Calu3 (cell line): ENCODE results near the gene DEXI. TPM values are rescaled to one million over a fixed set of nuclear protein-coding genes. Genes with fewer than 3 reads are reported as not detected.

Experiments
- BruUV-seq: library from RNA; stranded (reverse); fragments of 400-500 nt; replicated peaks from 2 replicates; lab custom pipeline; 2021; lab: Mats Ljungman, UMichigan
- CTCF ChIA-PET: fragments of 300-600 bp; sonication (Branson Sonifier 250); formaldehyde crosslinking; loops from one replicate; lab custom pipeline; 2022; ENCODE audit warnings: antibody characterized with exemption; lab: Charles Lee
- DNase-seq: peaks from one replicate; pipeline ENCODE4 v3.0.0; 2022
- H3K27ac Mint-ChIP-seq: one replicate; pipeline ENCODE4 v1.8.0; 2022; ENCODE audit warnings: mixed read lengths; ENCODE audit not compliant: unreplicated experiment
- H3K27me3 Mint-ChIP-seq: one replicate; pipeline ENCODE4 v1.8.0; 2022; ENCODE audit warnings: mixed read lengths; ENCODE audit not compliant: unreplicated experiment
- H3K36me3 Mint-ChIP-seq: one replicate; pipeline ENCODE4 v1.8.0; 2022; ENCODE audit warnings: mild to moderate bottlenecking, moderate library complexity, mixed read lengths; ENCODE audit not compliant: insufficient read depth, unreplicated experiment
- H3K4me1 Mint-ChIP-seq: one replicate; pipeline ENCODE4 v1.8.0; 2022; ENCODE audit warnings: mild to moderate bottlenecking, low read depth, mixed read lengths; ENCODE audit not compliant: unreplicated experiment
- H3K4me3 Mint-ChIP-seq: one replicate; pipeline ENCODE4 v1.8.0; 2022; ENCODE audit warnings: mild to moderate bottlenecking, low read depth, moderate library complexity, mixed read lengths; ENCODE audit not compliant: unreplicated experiment
- H3K9me3 Mint-ChIP-seq: one replicate; pipeline ENCODE4 v1.8.0; 2022; ENCODE audit warnings: low read depth, mixed read lengths; ENCODE audit not compliant: unreplicated experiment
- intact Hi-C: fragments of 100-400 bp; cut with micrococcal nuclease; formaldehyde crosslinking; loops from one replicate; pipeline ENCODE4 v1.10.0; 2022; ENCODE audit not compliant: unreplicated experiment
- total RNA-seq: library from RNA; stranded (reverse); gene quantifications from 2 replicates; pipeline ENCODE4 v1.2.3, GENCODE V29; 2022
- TF ChIP-seq, protein P1 (sequence below): fragments of 200-600 bp; IDR thresholded peaks from one replicate; pipeline ENCODE4 v1.8.0; 2022; ENCODE audit warnings: antibody characterized with exemption; ENCODE audit not compliant: unreplicated experiment

DEXI gene
- total RNA-seq, 1 experiment from 2014 or later: 32.3 TPM

- no peak for DNase-seq
- Mint-ChIP-seq H3K36me3 (peaks cover 62% of the 10 kb centered on the region), H3K9me3 (no peaks in the 10 kb centered on the region), H3K4me3 (peak overlapping the region; percentile 92), H3K27ac (peak overlapping the region; percentile 4), H3K4me1 (peaks cover 46% of the 10 kb centered on the region), H3K27me3 (no peaks in the 10 kb centered on the region)
- TSS peak; percentile 27 for BruUV-seq
- intact Hi-C loops: no loop called here
- TF ChIP-seq, protein P1, sequence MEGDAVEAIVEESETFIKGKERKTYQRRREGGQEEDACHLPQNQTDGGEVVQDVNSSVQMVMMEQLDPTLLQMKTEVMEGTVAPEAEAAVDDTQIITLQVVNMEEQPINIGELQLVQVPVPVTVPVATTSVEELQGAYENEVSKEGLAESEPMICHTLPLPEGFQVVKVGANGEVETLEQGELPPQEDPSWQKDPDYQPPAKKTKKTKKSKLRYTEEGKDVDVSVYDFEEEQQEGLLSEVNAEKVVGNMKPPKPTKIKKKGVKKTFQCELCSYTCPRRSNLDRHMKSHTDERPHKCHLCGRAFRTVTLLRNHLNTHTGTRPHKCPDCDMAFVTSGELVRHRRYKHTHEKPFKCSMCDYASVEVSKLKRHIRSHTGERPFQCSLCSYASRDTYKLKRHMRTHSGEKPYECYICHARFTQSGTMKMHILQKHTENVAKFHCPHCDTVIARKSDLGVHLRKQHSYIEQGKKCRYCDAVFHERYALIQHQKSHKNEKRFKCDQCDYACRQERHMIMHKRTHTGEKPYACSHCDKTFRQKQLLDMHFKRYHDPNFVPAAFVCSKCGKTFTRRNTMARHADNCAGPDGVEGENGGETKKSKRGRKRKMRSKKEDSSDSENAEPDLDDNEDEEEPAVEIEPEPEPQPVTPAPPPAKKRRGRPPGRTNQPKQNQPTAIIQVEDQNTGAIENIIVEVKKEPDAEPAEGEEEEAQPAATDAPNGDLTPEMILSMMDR: no peak
- CTCF ChIA-PET: interaction anchor here (0.6 to 1.2 kb wide), 3 partner anchors 9 to 629 kb away, joined by 3 to 5 read pairs (median 4); no protein-coding TSS in a partner anchor
Measured at GRCh38 chr16:10940501-10941079, 1.7 kb downstream of the DEXI start.

- H3K27ac Mint-ChIP-seq: no peak overlapping the region
- H3K36me3 Mint-ChIP-seq: peaks cover 58% of the 10 kb centered on the region
- DNase-seq: no peak
- H3K4me3 Mint-ChIP-seq: peak overlapping the region; percentile 92
- H3K4me1 Mint-ChIP-seq: peaks cover 38% of the 10 kb centered on the region
- H3K9me3 Mint-ChIP-seq: no peaks in the 10 kb centered on the region
- H3K27me3 Mint-ChIP-seq: no peaks in the 10 kb centered on the region
- BruUV-seq: no TSS peak
- intact Hi-C loops: no loop called here
- CTCF ChIA-PET: interaction anchor here (0.6 kb wide), 1 partner anchor 628 kb away, joined by 5 read pairs; no protein-coding TSS in a partner anchor
- TF ChIP-seq, protein P1: no peak
Measured at GRCh38 chr16:10939649-10940234, 2.5 kb downstream of the DEXI start.

- CTCF ChIA-PET: no interaction called here
Measured at GRCh38 chr16:10938796-10939648, 3.2 kb downstream of the DEXI start.

DNA sequence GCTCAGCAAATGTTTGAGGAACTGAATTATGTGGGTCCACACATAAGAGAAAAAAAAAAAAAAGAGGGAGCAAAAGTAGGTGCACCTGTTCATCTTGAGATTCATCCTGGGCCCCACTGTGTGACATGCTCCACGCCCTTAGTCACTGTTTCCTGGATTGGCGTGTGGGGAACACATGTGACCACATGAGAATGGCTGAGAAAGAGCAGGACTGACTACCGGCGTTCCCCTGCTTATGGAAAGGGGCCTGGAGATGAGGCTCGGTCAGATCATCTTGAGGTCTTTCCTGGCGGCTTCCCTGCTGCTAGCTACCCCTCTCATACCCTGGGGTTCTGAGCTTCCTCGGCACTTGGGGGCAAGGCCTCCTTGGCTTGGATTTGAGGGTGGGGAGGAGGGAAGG is 3.9 kb downstream of the DEXI start:
- Mint-ChIP-seq H3K4me1 (peaks cover 33% of the 10 kb centered on the region), H3K4me3 (no peak overlapping the region), H3K9me3 (no peaks in the 10 kb centered on the region), H3K36me3 (peaks cover 49% of the 10 kb centered on the region), H3K27ac (no peak overlapping the region), H3K27me3 (no peaks in the 10 kb centered on the region)
- intact Hi-C loops: no loop called here
- no peak for DNase-seq
- CTCF ChIA-PET: interaction anchor here (0.7 kb wide), 1 partner anchor 28 kb away, joined by 4 read pairs; no protein-coding TSS in a partner anchor
- TF ChIP-seq, protein P1: no peak
- BruUV-seq: no TSS peak

More at GRCh38 chr16:10938796-10939648, 3.2 kb downstream of the DEXI start:
- TF ChIP-seq, protein P1: no peak
- Mint-ChIP-seq H3K27me3 (no peaks in the 10 kb centered on the region), H3K9me3 (no peaks in the 10 kb centered on the region), H3K36me3 (peaks cover 50% of the 10 kb centered on the region), H3K4me1 (peaks cover 38% of the 10 kb centered on the region), H3K27ac (no peak overlapping the region), H3K4me3 (peak overlapping the region; percentile 92)
- no TSS peak for BruUV-seq
- no peak for DNase-seq
- intact Hi-C loops: no loop called here
